Activated CD8-positive, alpha-beta T cell treated with anti-CD3 and anti-CD28 coated beads for 36 hours (primary cell): Measurements from ENCODE around the gene YPEL2. TPM values are rescaled to one million over a fixed set of nuclear protein-coding genes. Genes with fewer than 3 reads are reported as not detected.
"Not testable (repeated sequence)": the region's sequence is repeated elsewhere in the genome, so short reads cannot be mapped to it uniquely, and the experiment has no call there.

Experiments
- ATAC-seq: fragments of 200-7000 bp; cut with Tn5 transposase; one replicate; pipeline ENCODE4 v1.10.0; 2021; ENCODE audit warnings: mild to moderate bottlenecking, moderate library complexity
- CTCF ChIA-PET: fragments of 350-600 bp; sonication (Branson Sonifier 250); formaldehyde crosslinking; loops from one replicate; lab custom pipeline; 2021; ENCODE audit warnings: antibody characterized with exemption; lab: Charles Lee
- POLR2A ChIA-PET: fragments of 350-600 bp; sonication (Branson Sonifier 250); formaldehyde crosslinking; loops from one replicate; lab custom pipeline; 2021; ENCODE audit warnings: antibody characterized with exemption; lab: Charles Lee
- DNase-seq: peaks from one replicate; pipeline ENCODE4 v3.0.0-alpha.2; 2020
- H3K27ac Mint-ChIP-seq: one replicate; pipeline ENCODE4 v1.8.0; 2021; ENCODE audit warnings: mild to moderate bottlenecking, mixed read lengths
- H3K27me3 Mint-ChIP-seq: one replicate; pipeline ENCODE4 v1.8.0; 2021; ENCODE audit warnings: mixed read lengths
- H3K36me3 Mint-ChIP-seq: one replicate; pipeline ENCODE4 v1.8.0; 2021; ENCODE audit warnings: low read depth, mixed read lengths
- H3K4me1 Mint-ChIP-seq: one replicate; pipeline ENCODE4 v1.8.0; 2021; ENCODE audit warnings: low read depth, mixed read lengths
- H3K4me3 Mint-ChIP-seq: one replicate; pipeline ENCODE4 v1.8.0; 2021; ENCODE audit warnings: mild to moderate bottlenecking, moderate library complexity, mixed read lengths
- H3K9me3 Mint-ChIP-seq: one replicate; pipeline ENCODE4 v1.8.0; 2021; ENCODE audit warnings: mixed read lengths
- CTCF ChIP-seq: fragments of 200-600 bp; IDR thresholded peaks from one replicate; pipeline ENCODE4 v1.8.0; 2022; ENCODE audit warnings: antibody characterized with exemption, mild to moderate bottlenecking
- intact Hi-C: fragments of 100-400 bp; cut with micrococcal nuclease; formaldehyde crosslinking; loops from one replicate; pipeline ENCODE4 v1.10.0; 2022
- total RNA-seq, 2 experiments: library from RNA; stranded (reverse); gene quantifications; one replicate each; pipeline ENCODE4 v1.2.3, GENCODE V29; 2021

Gene YPEL2
- total RNA-seq, 2 experiments from 2014 or later, result 4.2 to 4.9 TPM

GRCh38 chr17:59406808-59407381 is 75.4 kb downstream of the YPEL2 start:
- no peak overlapping the region for H3K27ac Mint-ChIP-seq
- no peak for DNase-seq
- ChIA-PET POLR2A (no interaction called here), CTCF (no interaction called here)
- intact Hi-C loops, result no loop called here
- no peaks in the 10 kb centered on the region for H3K9me3 Mint-ChIP-seq
- H3K4me3 Mint-ChIP-seq, result no peak overlapping the region
- no peaks in the 10 kb centered on the region for H3K27me3 Mint-ChIP-seq
- H3K4me1 Mint-ChIP-seq, result no peaks in the 10 kb centered on the region
- no peak for ATAC-seq
- H3K36me3 Mint-ChIP-seq, result peaks cover 1% of the 10 kb centered on the region
- no peak for TF ChIP-seq CTCF

- Mint-ChIP-seq H3K27me3 (no peaks in the 10 kb centered on the region), H3K9me3 (no peaks in the 10 kb centered on the region), H3K36me3 (peaks cover 1% of the 10 kb centered on the region), H3K4me3 (no peak overlapping the region), H3K4me1 (peaks cover 7% of the 10 kb centered on the region), H3K27ac (no peak overlapping the region)
- intact Hi-C loops, result no loop called here
- CTCF ChIA-PET, result interaction anchor here (0.7 to 1.1 kb wide), 4 partner anchors 18 to 99 kb away, joined by 3 read pairs; no protein-coding TSS in a partner anchor
- TF ChIP-seq CTCF, result no peak
- POLR2A ChIA-PET, result no interaction called here
- DNase-seq, result no peak
- ATAC-seq, result no peak
Measured at GRCh38 chr17:59409336-59410048, 78.0 kb downstream of the YPEL2 start.

GRCh38 chr17:59410049-59410437 is 78.6 kb downstream of the YPEL2 start:
- H3K4me3 Mint-ChIP-seq, result no peak overlapping the region
- ChIA-PET CTCF (interaction anchor here (0.9 to 1.1 kb wide), 2 partner anchors 17 to 54 kb away, joined by 3 read pairs; no protein-coding TSS in a partner anchor), POLR2A (no interaction called here)
- TF ChIP-seq CTCF, result no peak
- intact Hi-C loops, result no loop called here
- H3K4me1 Mint-ChIP-seq, result peaks cover 10% of the 10 kb centered on the region
- ATAC-seq (no peak), DNase-seq (no peak)
- H3K27ac Mint-ChIP-seq, result no peak overlapping the region
- H3K9me3 Mint-ChIP-seq, result no peaks in the 10 kb centered on the region
- no peaks in the 10 kb centered on the region for H3K27me3 Mint-ChIP-seq
- peaks cover 1% of the 10 kb centered on the region for H3K36me3 Mint-ChIP-seq

GRCh38 chr17:59412431-59412830 is 81.0 kb downstream of the YPEL2 start:
- H3K4me1 Mint-ChIP-seq, result peaks cover 26% of the 10 kb centered on the region
- H3K27me3 Mint-ChIP-seq, ATAC-seq, intact Hi-C loops, H3K36me3 Mint-ChIP-seq, H3K4me3 Mint-ChIP-seq, DNase-seq, H3K9me3 Mint-ChIP-seq, POLR2A ChIA-PET, H3K27ac Mint-ChIP-seq: not testable (repeated sequence)
- CTCF ChIA-PET, result interaction anchor here (0.6 to 1.3 kb wide), 5 partner anchors 20 to 95 kb away, joined by 3 to 4 read pairs (median 3); no protein-coding TSS in a partner anchor

- no peaks in the 10 kb centered on the region for H3K9me3 Mint-ChIP-seq
- H3K27me3 Mint-ChIP-seq, result no peaks in the 10 kb centered on the region
- H3K4me1 Mint-ChIP-seq, result peaks cover 26% of the 10 kb centered on the region
- intact Hi-C loops, result no loop called here
- POLR2A ChIA-PET, result no interaction called here
- H3K36me3 Mint-ChIP-seq, result no peaks in the 10 kb centered on the region
- H3K4me3 Mint-ChIP-seq, result no peak overlapping the region
- TF ChIP-seq CTCF, result no peak
- CTCF ChIA-PET, result interaction anchor here (0.6 to 1.3 kb wide), 6 partner anchors 19 to 96 kb away, joined by 3 to 4 read pairs (median 3); no protein-coding TSS in a partner anchor
- no peak overlapping the region for H3K27ac Mint-ChIP-seq
- ATAC-seq (peak; percentile 48), DNase-seq (no peak)
Measured at GRCh38 chr17:59413014-59413766, 81.7 kb downstream of the YPEL2 start.
